ENCODE results near the gene CACNA1H. TPM values are rescaled to one million over a fixed set of nuclear protein-coding genes. Genes with fewer than 3 reads are reported as not detected.
"Not testable (repeated sequence)": the region's sequence is repeated elsewhere in the genome, so short reads cannot be mapped to it uniquely, and the experiment has no call there.

The CACNA1H gene
- total RNA-seq, 4 donors from 2014 or later = 1.8 to 13.6 (median 10.2) TPM

DNA sequence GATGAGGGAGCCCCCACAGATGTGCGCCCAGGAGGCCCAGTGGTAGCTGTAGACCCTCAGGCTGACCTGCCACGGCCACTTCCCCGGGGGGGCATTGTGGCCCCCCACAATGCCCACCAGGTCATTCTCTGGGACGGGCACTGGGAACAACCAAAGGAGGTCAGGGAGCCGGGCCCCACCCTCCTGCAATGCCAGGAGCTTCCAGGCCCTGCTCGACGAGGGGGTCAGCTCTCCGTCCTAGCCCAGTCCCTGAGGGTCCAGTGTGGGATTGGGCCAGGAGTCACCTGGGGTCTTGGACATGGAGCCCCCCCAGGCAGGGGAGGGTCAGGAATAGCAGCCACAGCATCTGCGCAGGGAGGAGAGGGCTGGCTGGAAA is 109.9 kb downstream of the CACNA1H start:
- ATAC-seq (ENCODE audit: low FRiP score) = no peak
- no peak for DNase-seq (ENCODE audit: low spot score)
- TF ChIP-seq, protein P1, sequence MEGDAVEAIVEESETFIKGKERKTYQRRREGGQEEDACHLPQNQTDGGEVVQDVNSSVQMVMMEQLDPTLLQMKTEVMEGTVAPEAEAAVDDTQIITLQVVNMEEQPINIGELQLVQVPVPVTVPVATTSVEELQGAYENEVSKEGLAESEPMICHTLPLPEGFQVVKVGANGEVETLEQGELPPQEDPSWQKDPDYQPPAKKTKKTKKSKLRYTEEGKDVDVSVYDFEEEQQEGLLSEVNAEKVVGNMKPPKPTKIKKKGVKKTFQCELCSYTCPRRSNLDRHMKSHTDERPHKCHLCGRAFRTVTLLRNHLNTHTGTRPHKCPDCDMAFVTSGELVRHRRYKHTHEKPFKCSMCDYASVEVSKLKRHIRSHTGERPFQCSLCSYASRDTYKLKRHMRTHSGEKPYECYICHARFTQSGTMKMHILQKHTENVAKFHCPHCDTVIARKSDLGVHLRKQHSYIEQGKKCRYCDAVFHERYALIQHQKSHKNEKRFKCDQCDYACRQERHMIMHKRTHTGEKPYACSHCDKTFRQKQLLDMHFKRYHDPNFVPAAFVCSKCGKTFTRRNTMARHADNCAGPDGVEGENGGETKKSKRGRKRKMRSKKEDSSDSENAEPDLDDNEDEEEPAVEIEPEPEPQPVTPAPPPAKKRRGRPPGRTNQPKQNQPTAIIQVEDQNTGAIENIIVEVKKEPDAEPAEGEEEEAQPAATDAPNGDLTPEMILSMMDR (IDR thresholded peaks at IDR 0.05) = no peak

DNA sequence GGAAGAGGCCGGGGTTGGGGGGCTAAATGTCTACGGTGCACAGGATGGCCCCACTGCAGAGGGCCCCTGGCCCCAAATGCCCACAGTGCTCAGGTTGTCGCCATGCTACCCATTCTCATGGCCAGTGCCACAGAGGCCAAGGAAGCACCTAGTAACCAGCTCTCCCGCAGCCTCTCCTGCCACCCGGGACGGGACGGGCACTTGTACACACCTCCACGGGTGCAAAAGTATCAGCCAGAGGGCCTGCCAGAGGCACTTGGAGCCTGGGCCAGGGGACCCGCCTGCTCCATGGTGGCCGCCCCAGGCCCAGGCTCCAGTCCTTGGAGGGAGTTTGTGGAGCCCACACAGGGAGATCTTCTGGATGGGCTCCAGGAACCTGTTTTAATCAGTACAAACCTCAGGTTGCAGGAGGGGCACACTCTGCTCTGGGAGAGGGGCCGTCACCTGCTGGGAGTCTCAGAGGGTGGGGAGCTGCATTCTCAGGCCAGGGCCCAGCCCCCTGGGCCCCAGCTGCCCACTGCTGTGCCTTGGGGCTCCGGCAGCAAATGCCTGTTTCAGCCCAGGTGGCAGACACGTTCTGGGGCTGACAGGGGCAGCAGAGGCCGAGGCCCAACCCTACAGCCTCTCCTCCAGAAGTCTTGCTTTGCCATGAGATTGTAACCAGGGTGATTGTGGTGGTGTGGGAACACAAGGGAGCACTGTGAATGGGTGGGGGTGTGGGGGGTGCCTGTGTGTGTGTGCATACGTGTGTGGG is 110.9 kb downstream of the CACNA1H start:
- TF ChIP-seq, protein P1 (IDR thresholded peaks at IDR 0.05) = no peak
- ATAC-seq (ENCODE audit: low FRiP score) (no peak), DNase-seq (ENCODE audit: low spot score) (no peak)

DNA sequence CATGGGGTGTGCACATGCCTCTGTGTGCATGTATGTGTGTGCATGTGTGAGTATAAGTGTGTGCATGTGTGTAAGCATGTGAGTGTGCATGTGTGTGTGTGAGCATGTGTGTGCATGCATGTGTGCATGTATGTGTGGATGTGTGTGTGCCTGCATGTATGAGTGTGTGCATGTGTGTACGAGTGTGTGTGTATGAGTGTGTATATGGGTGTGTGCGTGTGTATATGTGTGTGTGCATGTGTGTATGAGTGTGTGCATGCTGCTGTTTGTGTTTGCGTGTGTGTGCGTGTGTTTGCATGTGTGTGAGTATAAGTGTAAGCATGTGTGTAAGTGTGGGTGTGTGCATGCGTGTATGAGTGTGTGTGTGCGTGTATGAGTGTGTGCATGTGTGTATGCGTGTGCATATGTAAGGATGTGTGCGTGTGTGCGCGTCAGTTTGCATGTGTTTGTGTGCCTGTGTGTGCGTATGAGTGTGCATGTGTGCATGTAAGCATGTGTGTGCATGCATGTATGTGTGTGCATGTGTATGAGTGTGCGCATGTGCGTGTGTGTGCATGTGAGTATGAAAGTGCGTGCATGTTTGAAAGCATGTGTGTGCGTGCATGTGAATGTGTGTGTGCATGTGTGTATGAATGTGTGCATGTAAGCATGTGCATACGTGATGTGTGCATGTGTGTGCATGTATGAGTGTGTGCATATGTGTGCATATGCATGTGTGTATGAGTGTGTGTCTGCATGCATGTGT is 111.6 kb downstream of the CACNA1H start:
- TF ChIP-seq, protein P1 (IDR thresholded peaks at IDR 0.05) = no peak
- DNase-seq (ENCODE audit: low spot score) = no peak
- no peak for ATAC-seq (ENCODE audit: low FRiP score)

DNA sequence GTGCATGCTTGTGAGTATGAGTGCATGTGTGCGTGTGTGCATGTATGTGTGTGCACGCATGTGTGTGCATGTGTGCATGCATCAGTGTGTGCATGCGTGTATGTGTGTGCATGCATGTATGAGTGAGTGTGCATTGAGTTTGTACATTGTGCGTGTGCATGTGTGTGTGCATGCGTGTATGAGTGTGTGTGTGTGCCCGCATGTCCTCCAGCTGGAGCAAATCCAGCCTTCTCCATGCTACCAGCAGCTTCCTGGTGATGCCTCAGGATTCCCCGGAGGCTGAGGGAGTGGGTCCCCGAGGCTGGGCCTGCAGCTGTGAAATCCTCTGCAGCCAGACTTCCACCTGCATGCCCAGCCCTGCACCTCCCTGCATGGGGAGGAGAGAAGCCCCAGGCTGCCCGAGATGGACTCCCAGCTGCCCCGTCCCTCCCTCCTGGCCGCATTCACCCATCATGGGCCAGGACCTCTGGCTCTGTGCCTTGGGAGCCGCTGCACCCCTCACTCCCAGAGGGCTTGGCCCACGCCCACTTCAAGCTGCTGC is 112.3 kb downstream of the CACNA1H start:
- TF ChIP-seq, protein P1 (IDR thresholded peaks at IDR 0.05) = no peak
- DNase-seq (ENCODE audit: low spot score) (no peak), ATAC-seq (ENCODE audit: low FRiP score) (no peak)

DNA sequence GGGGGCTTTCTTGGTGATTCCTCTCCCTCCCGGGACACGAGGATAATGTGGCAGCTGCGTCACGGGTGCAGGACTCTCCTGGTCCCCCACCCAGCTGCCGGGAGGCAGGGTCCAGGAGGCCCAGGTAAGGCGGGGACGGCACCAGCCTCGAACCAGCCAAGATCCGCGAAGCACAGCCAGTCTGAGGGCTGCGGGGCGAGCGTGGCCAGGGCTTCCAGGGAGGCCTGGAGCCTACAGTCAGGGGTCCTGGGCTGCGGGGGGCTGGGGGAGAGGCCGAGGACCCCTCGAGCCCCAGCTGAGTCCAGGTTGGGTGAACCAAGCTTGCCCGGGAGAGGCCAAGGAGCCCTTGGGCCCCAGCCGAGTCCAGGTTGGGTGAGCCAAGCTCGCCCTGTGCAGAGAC is 112.9 kb downstream of the CACNA1H start:
- DNase-seq (ENCODE audit: low spot score) (no peak), ATAC-seq (ENCODE audit: low FRiP score) (no peak)
- TF ChIP-seq, protein P1 (IDR thresholded peaks at IDR 0.05) = no peak

DNA sequence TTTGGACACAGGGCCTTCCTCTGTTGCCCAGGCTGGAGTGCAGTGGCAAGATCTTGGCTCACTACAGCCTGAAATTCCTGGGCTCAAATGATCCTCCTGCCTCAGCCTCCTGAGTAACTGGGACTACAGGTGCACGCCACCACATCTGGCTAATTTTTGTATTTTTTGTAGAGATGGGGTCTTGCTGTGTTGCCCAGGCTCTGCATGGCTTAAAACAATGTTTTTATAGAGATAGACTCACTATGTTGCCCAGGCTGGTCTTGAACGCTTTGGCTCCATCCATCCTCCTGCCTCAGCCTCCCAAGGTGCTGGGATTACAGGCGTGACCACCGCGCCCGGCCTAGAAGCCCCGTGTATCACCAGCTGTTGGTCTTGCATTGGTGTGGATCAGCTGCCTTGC is 116.5 kb downstream of the CACNA1H start:
- ATAC-seq (ENCODE audit: low FRiP score); DNase-seq (ENCODE audit: low spot score): not testable (repeated sequence)

DNA sequence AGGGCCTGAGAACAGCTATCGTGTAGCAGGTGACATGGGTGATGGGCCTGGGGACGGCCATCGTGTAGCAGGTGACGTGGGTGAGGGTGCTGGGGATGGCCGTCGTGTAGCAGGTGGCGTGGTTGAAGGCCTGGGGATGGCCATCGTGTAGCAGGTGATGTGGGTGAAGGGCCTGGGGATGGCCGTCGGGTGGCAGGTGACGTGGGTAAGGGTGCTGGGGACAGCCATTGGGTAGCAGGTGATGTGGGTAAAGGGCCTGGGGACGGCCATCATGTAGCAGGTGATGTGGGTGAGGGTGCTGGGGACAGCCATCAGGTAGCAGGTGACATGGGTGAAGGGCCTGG is 118.4 kb downstream of the CACNA1H start:
- DNase-seq (ENCODE audit: low spot score) = no peak
- TF ChIP-seq, protein P1 (IDR thresholded peaks at IDR 0.05) = no peak
- no peak for ATAC-seq (ENCODE audit: low FRiP score)

Other genes starting within 250 kb of the CACNA1H start
- 10 to 100 TPM; 14.9 to 33.7 (median 27.1) TPM for gene LMF1, start 182.1 kb upstream of the CACNA1H start, total RNA-seq
- gene SOX8, start 171.3 kb upstream of the CACNA1H start, total RNA-seq = 1 to 10 TPM in 3 of 4 donors, under 1 TPM in 1; 0.19 to 2.9 (median 1.2) TPM
- under 1 TPM in 1 of 4 donors, not detected in 3; 0.37 TPM for gene SSTR5, start 80.4 kb upstream of the CACNA1H start, total RNA-seq
- gene C1QTNF8, start 56.9 kb upstream of the CACNA1H start, total RNA-seq = not detected
- gene TPSG1, start 72.2 kb downstream of the CACNA1H start, total RNA-seq = 1 to 10 TPM in 1 of 4 donors, not detected in 3; 1.3 TPM
- gene TPSB2, start 77.1 kb downstream of the CACNA1H start, total RNA-seq = 100 to 1,000 TPM in 1 of 4 donors, 10 to 100 TPM in 3; 10.1 to 112 (median 42.0) TPM
- gene TPSAB1, start 87.6 kb downstream of the CACNA1H start, total RNA-seq = 10 to 100 TPM; 20.8 to 86.2 (median 31.4) TPM
- 1 to 10 TPM in 1 of 4 donors, not detected in 3; 1.2 TPM for gene TPSD1, start 103.0 kb downstream of the CACNA1H start, total RNA-seq
- gene UBE2I, start 156.5 kb downstream of the CACNA1H start, total RNA-seq = 10 to 100 TPM; 50.9 to 94.9 (median 72.5) TPM
- gene BAIAP3, start 180.5 kb downstream of the CACNA1H start, total RNA-seq = 10 to 100 TPM in 1 of 4 donors, 1 to 10 TPM in 3; 1.5 to 14.2 (median 1.9) TPM
- 10 to 100 TPM; 42.4 to 78.5 (median 61.9) TPM for gene TSR3, start 198.8 kb downstream of the CACNA1H start, total RNA-seq
- 10 to 100 TPM; 48.3 to 77.1 (median 65.8) TPM for gene GNPTG, start 198.8 kb downstream of the CACNA1H start, total RNA-seq